HG03159 (cell line): ENCODE results near the gene SLC4A4.

Experiments
- ATAC-seq: cut with Tn5 transposase; IDR thresholded peaks from one replicate; pipeline ENCODE4 v1.9.1; 2021; ENCODE audit warnings: mild to moderate bottlenecking, moderate library complexity; ENCODE audit not compliant: unreplicated experiment

Gene SLC4A4

DNA sequence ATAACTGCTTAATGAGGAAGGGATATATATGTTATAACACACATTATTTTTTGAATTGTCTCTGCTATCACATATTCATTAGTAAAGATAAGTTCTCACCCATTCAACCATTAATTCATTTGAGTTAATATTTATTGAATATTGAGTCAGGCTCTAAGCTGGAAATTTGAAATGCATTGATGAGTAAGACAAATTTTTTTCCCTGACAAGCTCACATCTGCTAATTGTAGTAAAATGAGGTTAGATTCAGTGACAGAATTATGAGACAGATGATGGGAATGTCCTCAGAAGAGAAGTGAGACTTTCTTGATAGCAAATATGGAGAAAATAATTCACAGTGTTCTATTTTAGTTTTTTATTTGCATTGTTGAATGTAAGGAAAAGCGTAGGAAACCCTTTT is 194.3 kb downstream of the SLC4A4 start:
- ATAC-seq: no peak

GRCh38 chr4:71537551-71538065 is 198.8 kb downstream of the SLC4A4 start:
- no peak for ATAC-seq

DNA sequence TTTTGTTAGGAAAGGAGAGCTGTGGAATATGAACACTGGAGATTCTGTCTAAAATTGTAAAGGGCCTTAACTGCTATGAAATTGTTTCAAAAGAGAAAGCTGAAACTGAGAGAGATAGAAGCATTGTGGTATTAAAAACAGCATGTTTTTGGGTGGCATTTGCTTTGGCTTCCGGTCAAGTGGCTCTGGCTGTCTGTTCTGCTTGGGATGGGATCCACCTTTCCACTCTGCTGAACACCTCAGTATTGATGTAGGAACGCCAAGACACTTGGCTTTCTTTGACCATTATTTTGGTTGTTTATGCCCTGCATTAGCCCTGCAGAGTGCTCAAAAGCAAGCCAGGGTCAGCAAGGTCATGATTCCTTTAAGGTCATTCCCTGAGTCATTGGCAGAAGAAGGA is 199.7 kb downstream of the SLC4A4 start:
- no peak for ATAC-seq

DNA sequence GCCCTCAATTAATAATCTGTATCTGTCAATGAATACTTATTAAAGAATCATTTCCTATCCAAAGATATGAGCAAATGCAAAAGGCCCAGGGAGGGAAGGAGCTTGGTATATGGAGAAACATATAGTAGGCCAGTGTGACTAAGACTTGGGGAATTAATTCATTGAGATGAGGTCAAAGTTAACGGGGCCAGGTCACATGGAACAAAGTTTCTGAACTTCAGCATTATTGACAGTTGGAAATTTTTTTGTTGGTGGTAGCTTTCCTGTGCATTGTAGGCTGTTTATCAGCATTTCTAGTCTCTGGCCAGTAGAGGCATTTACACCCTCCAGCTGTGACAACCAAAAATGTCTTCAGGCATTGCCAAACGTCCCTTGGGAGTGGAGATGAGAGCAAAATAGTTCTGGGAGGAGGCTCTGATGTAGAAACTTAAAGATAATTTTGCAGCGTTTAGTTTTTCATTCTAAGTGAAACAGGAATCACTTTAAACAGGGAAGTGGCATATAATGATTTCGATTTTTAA is 202.0 kb downstream of the SLC4A4 start:
- peak; percentile 77 for ATAC-seq

GRCh38 chr4:71541541-71541940 is 202.7 kb downstream of the SLC4A4 start:
- ATAC-seq: no peak

GRCh38 chr4:71545168-71545567 is 206.3 kb downstream of the SLC4A4 start:
- no peak for ATAC-seq

DNA sequence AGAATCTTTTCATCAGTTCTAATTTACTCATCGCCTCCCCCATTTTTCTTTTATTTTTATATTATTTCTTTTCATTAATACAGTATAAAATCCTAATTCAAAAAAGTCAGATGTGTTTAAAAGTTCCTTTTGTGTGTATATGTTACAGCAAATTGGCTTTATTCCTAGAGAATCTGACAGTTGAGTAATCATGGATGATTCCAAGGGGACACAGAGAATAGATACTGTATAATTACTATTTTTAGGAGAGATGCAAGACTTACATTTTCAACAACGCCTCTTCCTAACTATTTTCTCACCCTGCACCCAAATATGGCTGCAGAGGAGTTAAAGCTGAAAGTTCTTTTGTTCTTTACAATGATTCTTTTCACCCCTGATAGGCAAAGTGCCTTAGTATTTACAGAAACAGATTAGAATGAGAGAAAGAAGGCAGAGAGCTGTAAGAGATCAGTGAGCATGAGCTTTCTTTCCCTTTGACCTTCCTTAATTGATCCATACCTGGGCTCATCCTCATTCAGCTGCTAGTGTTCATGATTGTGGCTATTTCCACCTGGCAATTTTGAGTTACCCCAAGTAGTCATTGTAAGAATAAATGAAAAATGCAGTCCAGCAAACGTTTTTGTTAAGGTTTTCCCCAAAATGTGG is 210.8 kb downstream of the SLC4A4 start:
- no peak for ATAC-seq

DNA sequence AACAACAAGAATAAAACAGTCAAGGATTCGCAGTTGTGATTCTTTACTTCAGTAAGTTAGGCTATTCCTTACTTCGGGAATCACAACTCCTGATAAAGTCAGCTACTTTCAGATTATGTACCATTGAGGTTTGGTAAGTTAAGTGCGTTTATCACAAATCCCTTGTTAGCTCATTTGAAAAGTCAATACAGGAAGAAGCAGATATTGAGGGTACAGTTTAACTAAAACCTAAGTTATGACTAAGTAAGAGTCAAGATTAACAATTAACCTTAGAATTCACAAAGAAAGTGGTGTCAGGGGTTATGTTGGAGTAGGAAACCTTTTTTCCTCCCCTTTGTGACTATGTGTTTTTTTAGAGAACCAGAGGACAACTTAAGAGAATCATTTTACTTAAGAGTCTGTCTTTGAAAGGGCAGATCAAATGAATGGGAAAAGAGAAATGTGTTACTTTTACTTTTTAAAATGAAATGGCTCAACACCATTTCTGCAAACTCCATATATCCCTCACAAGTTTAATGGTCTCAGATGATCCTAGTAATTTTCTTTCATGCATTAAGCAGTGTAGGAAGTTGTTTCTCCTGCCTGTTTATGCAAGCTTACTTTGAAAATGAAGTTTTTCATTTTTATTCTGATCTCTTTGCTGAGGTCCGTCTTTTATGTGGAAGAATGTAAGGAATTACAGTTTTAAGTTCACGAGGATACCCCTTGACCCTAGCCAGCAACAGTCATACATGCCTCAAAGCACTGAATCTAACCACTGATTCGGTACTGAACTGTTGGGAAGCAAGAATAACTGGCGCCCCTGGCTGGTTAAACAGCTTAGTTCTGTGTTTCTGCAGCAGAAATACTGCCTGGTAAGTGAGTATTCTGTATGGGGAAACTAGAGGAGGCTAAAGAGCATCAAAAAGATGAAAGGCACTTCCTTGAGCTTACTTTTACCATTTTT is 211.7 kb downstream of the SLC4A4 start:
- no peak for ATAC-seq

DNA sequence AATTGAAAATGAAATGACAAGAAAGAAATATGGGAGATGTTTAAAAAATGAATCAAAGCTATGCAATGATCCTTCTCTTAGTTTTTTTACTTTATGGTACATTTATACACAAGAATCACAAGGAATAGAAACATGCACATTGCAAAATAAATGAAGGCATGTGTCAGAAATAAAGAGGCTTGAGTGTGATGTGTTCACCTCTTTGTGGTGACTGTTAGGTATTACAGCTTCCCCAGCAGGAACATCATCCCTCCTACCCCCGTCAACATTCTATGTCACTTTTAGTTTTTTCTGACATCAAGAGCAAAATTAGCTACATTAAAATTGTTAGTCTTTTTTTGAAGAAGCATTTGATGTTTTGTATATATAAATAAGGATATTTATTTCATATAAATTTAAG is 214.8 kb downstream of the SLC4A4 start:
- peak; percentile 64 for ATAC-seq

DNA sequence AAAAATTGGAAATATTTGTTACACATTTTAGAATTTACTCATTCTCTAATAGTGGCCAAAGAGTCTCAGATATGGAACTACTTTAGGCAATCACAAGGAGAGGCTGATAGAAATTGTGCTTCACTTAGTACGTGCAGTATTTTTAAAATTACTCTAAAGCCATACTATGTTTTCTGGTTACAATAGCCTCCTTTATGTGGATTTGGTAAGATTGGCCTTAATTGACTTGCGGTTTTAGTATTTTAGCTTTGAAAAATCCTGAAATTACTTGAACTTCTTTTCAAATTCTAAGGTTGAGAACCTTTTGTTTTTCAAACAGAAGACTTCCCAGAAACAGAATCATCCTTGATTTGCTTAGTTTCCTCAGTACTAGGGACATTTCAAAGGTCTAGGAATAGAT is 215.2 kb downstream of the SLC4A4 start:
- ATAC-seq: no peak

GRCh38 chr4:71558248-71558647 is 219.4 kb downstream of the SLC4A4 start:
- peak; percentile 84 for ATAC-seq

GRCh38 chr4:71559957-71560571 is 221.2 kb downstream of the SLC4A4 start:
- no peak for ATAC-seq

GRCh38 chr4:71564775-71565174 is 226.0 kb downstream of the SLC4A4 start:
- ATAC-seq: no peak

DNA sequence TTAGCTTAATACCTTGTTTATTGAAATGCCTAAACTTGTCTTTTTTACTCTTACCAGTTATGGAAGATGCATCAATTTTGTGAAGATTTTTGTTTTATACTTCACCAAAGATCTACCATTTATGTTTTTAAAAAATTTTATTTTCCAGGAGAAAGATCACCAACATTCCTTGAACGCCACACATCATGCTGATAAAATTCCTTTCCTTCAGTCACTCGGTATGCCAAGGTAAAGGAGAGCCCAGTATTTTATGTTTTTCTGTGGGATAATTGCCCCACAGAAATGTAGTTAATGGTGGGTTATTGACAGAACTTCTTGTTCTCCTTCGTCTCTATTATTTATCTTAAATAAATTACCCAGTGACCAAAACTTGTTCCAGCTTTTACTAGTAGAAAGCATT is 228.0 kb downstream of the SLC4A4 start:
- ATAC-seq: no peak

DNA sequence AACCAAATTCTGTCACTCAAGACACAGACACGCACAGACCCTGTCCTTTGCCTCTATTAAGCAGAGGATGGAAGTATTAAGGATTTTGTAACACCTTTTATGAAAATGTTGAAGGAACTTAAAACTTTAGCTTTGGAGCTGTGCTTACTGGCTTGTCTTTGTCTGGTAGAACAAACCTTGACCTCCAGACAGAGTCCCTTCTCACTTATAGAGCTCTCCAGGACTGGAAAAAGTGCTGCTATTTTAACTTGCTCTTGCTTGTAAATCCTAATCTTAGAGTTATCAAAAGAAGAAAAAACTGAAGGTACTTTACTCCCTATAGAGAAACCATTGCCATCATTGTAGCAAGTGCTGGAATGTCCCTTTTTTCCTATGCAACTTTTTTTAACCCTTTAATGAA is 229.3 kb downstream of the SLC4A4 start:
- no peak for ATAC-seq

DNA sequence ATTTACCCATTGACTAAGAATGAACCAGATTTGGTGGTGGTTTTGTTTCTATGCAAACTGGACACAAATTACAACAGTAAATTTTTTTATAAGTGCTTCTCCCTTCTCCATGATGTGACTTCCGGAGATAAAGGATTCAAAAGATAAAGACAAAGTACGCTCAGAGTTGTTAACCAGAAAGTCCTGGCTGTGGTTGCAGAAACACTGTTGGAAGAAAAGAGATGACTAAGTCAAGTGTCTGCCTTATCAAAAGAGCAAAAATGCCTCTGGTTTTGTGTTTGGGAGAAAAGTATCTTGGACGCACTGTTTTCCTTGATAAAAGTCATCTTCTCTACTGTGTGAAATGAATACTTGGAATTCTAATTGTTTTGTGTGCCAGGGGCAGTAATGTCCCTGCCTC is 231.7 kb downstream of the SLC4A4 start:
- ATAC-seq: no peak

GRCh38 chr4:71571346-71571745 is 232.5 kb downstream of the SLC4A4 start:
- ATAC-seq: no peak

GRCh38 chr4:71583971-71584370 is 245.2 kb downstream of the SLC4A4 start:
- ATAC-seq: no peak

DNA sequence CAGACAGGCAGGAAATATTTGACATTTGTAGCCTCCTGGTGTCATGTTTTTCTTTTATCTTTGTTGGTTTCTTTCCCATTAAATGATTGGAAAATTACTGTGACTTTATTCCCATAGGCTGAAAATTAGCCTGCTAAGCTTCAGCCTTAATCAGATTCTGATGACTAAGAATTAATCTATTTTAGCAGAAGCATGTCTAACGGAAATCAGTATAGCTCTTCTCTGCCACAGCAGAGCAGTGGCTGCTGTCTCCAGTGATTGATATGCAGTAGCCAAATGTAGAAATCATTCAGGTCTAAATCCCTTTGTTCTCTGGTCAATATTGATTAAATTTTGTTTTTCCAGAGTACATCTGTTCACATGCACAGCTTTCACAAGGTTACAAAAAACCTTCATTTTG is 245.8 kb downstream of the SLC4A4 start:
- no peak for ATAC-seq

DNA sequence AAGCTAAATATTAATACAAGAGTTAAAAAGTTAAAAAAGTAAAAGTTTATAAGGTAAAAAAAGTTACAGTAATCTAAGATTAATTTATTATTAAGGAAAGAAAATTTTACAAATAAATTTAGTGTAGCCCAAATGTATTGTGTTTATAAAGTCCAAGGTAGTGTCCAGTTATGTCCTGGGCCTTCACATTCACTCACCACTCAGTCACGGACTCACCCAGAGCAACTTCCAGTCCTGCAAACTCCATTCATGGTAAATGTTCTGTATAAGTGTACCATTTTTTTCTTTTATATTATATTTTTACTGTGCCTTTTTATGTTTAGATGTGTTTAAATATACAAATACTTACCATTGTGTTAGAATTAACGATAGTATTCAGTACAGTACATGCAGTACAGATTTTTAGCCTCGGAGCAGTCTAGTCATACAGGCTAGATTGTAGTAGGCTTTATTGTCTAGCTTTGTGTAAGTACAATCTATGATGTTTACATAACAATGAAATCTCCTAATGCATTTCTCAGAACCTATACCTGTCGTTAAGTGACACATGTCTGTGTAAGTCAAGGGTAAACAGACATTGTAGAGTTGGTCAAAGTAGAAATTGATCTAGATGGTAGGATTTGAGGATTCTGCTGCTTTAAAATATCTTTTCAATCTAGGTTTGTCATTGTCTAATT is 247.4 kb downstream of the SLC4A4 start:
- no peak for ATAC-seq

- no peak for ATAC-seq
Observed at GRCh38 chr4:71587995-71588394, 249.2 kb downstream of the SLC4A4 start.
